ENCODE results near the gene POU3F1.

The POU3F1 gene

DNA sequence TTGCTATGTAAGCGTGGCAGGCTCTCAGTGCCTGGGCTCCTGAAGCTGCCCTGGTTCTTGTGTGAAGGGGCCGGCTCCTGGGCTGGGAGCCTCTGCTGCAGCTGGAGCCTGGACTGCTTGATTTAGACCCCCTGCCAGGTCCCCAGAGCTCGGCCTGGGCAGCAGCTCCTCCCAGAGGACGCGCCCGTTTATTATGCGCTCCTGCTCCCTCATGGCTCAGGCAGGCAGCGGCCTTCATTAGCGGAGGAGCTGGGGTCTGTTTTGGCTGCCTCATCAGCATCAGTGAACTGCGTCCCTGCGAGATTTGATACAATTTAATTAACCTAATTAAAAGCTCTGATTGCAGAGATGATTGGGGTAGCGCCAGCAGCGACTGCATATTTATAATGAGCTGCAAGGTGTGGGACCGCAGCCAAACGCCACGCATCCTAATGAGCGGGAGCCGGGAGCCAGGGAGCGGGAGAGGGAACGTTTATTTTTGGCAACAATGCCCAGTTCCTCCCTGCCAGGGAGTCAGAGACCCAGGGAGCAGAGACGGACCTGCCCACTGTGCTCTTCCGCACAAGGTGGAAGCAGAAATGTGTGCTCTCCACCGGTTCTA, 17.4 kb downstream of the POU3F1 start (continued):
- no peak for TF ChIP-seq ZNF580 (tag by site-specific recombination; IDR thresholded peaks at IDR 0.05)
- TF ChIP-seq INSM2 (tag by site-specific recombination; IDR thresholded peaks at IDR 0.05), result no peak
- peak; percentile 92 for TF ChIP-seq GLIS1 (tag by site-specific recombination; IDR thresholded peaks at IDR 0.05)
- TF ChIP-seq ZNF555 (tag by site-specific recombination; conservative IDR thresholded peaks at IDR 0.05), result no peak
- TF ChIP-seq ZNF530 (tag by site-specific recombination; IDR thresholded peaks at IDR 0.05; ENCODE audit: low read depth), result no peak
- TF ChIP-seq ZNF223 (tag by site-specific recombination; IDR thresholded peaks at IDR 0.05), result no peak
- TF ChIP-seq, protein P1, sequence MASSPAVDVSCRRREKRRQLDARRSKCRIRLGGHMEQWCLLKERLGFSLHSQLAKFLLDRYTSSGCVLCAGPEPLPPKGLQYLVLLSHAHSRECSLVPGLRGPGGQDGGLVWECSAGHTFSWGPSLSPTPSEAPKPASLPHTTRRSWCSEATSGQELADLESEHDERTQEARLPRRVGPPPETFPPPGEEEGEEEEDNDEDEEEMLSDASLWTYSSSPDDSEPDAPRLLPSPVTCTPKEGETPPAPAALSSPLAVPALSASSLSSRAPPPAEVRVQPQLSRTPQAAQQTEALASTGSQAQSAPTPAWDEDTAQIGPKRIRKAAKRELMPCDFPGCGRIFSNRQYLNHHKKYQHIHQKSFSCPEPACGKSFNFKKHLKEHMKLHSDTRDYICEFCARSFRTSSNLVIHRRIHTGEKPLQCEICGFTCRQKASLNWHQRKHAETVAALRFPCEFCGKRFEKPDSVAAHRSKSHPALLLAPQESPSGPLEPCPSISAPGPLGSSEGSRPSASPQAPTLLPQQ (tag by site-specific recombination; IDR thresholded peaks at IDR 0.05), result 0 out of 2 replicates have a peak, but pooled peaks have one; percentile 27
- no peak for TF ChIP-seq ZNF768 (tag by site-specific recombination; IDR thresholded peaks at IDR 0.05)

DNA sequence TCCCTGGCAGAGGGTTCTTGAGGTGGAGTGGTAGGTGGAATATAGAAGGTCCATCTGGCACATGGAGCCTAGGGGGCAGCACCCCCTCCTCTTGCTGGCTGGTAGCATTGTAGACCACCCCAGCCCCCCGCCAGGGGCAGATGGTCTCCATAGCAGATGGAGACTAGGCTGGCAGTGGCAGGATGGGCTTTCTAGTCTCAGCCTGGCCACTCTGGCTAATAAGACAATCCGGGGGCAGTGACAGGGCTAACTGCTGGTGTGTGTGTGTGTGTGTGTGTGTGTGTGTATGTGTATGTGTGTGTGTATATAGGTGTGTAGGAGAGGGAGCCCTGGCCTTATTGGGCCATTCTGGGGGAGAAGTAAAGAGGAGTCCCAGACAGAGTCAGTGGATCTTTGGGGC, 17.9 kb downstream of the POU3F1 start:
- no peaks in the 10 kb centered on the region for H3K9me3 ChIP-seq (ENCODE audit: control insufficient read depth, insufficient read depth, low read depth, low read length)
- ChIA-PET CTCF (interaction anchor here (0.6 to 5.6 kb wide), 8 partner anchors 9 to 807 kb away, joined by 3 to 27 read pairs (median 4); no protein-coding TSS in a partner anchor), POLR2A (interaction anchor here (0.8 to 1.8 kb wide), 3 partner anchors 9 to 18 kb away, joined by 3 to 6 read pairs (median 4); partner anchors contain the start of gene POU3F1)
- peaks cover 19% of the 10 kb centered on the region for H3K4me1 ChIP-seq (ENCODE audit: control insufficient read depth, insufficient read depth, low read length)
- no peak overlapping the region for H3K4me3 ChIP-seq (ENCODE audit: low read depth, low read length)
- no peak overlapping the region for H3K27ac ChIP-seq (ENCODE audit: extremely low read depth, low read depth, low read length)
- H3K36me3 ChIP-seq (ENCODE audit: control insufficient read depth in 2 of 2, insufficient read depth in 1 of 2, low read length in 2 of 2), result peaks cover 9 to 40% of the 10 kb centered on the region in 2 experiments; a peak in 2 of 3 replicates
- TF ChIP-seq REST (tag by site-specific recombination; IDR thresholded peaks at IDR 0.05), result no peak
- no peak for TF ChIP-seq ZNF76 (tag by site-specific recombination; IDR thresholded peaks at IDR 0.05; ENCODE audit: borderline replicate concordance, low read depth)
- no peak for TF ChIP-seq ZNF830 (tag by site-specific recombination; IDR thresholded peaks at IDR 0.05; ENCODE audit: low read depth)
- TF ChIP-seq ZNF157 (tag by site-specific recombination; IDR thresholded peaks at IDR 0.05), result no peak
- TF ChIP-seq, protein P2, sequence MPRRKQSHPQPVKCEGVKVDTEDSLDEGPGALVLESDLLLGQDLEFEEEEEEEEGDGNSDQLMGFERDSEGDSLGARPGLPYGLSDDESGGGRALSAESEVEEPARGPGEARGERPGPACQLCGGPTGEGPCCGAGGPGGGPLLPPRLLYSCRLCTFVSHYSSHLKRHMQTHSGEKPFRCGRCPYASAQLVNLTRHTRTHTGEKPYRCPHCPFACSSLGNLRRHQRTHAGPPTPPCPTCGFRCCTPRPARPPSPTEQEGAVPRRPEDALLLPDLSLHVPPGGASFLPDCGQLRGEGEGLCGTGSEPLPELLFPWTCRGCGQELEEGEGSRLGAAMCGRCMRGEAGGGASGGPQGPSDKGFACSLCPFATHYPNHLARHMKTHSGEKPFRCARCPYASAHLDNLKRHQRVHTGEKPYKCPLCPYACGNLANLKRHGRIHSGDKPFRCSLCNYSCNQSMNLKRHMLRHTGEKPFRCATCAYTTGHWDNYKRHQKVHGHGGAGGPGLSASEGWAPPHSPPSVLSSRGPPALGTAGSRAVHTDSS (tag by site-specific recombination; IDR thresholded peaks at IDR 0.05), result no peak
- peak; percentile 49; the same call in 1 of the 2 replicates for TF ChIP-seq ZBTB10 (tag by site-specific recombination; IDR thresholded peaks at IDR 0.05)
- peak; percentile 92 for TF ChIP-seq ZSCAN4 (tag by site-specific recombination; IDR thresholded peaks at IDR 0.05)
- no peak for TF ChIP-seq ZNF792 (tag by site-specific recombination; IDR thresholded peaks at IDR 0.05)
- peak; percentile 67 for TF ChIP-seq PATZ1 (tag by site-specific recombination; IDR thresholded peaks at IDR 0.05)
